CD4-positive, alpha-beta T cell treated with Interleukin-6 at 100 ng/mL for 8 hours (primary cell): Measurements from ENCODE around the gene SENP8.

Experiments used
- DNase-seq: peaks from one replicate; pipeline ENCODE4 v3.0.0-alpha.2; 2020; ENCODE audit warnings: mixed read lengths, low spot score

Gene SENP8

DNA sequence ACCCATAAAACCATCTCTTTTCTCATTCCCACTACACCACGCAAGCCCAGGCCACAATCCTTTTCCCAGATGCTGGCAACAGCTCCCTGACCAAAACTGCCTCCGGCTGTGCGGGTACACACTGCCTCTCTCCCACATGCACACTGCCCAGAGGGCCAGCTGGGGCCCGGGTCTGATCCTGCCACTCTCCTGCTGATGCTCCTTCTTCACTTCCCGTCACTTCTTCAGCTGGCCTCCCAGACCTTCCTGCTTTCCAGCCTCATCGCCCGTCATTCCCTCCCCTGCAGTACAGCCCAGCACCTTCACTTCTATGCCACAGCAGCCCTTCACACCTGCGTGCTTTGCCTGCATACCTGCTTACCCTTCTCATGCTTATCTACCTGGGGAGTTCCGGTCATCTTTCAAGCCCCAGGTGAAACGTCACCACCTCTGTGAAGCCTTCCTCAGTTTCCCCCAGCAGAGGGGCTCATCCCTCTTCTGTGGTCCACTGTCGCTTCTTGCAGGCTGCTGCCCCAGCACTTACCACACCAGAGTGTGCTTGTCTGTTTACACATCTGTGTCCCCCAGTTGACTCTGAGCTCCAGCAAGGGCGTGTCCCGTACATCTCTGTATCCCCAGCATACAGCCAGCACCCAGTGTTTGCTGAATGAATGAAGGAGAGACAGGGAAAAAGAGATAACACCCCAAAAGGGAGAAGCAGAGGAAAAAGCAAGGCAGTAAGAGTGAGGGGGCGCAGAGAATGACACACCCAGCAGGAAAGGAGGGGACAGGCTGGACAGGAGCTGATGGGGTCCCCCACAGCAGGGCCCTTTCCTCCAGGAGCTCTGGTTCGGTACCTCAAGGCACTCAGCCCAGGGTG, 57.2 kb downstream of the SENP8 start:
- no peak for DNase-seq

DNA sequence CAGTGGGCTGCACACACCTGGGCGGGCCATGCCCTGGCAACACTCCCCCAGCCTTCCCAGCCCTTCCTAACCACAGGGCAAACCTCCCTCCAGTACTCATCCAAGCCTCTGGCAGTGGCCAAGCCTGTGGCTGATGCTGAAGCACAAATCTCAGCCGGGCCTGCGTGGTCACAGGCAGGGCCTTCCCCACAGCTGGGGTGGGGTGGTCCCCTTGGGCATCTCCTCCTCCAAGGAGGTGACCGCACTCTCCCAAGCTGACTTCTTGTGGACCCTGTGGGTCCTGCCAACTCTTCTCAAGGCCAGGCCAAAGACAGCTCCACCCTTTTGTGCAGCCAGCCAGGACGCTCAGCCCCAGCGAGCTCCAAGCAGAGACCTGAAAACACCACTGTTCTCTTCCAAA, 58.0 kb downstream of the SENP8 start:
- DNase-seq = no peak

DNA sequence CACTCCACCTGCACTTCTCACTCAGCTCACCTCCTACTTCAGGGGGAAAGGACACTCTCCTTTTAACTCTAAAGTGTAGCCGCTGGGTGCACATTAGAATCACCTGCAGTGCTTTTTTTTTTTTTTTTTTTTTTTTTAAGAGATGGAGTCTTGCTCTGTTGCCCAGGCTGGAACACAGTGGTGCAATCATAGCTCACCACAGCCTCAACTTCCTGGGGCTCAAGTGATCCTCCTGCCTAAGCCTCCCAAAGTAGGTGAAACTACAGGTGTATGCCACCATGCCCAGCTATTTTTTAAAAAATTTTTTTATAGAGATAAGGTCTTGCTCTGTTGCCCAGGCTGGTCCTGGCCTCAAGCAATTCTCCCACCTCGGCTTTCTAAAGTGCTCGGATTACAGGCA, 58.5 kb downstream of the SENP8 start:
- DNase-seq = no peak

DNA sequence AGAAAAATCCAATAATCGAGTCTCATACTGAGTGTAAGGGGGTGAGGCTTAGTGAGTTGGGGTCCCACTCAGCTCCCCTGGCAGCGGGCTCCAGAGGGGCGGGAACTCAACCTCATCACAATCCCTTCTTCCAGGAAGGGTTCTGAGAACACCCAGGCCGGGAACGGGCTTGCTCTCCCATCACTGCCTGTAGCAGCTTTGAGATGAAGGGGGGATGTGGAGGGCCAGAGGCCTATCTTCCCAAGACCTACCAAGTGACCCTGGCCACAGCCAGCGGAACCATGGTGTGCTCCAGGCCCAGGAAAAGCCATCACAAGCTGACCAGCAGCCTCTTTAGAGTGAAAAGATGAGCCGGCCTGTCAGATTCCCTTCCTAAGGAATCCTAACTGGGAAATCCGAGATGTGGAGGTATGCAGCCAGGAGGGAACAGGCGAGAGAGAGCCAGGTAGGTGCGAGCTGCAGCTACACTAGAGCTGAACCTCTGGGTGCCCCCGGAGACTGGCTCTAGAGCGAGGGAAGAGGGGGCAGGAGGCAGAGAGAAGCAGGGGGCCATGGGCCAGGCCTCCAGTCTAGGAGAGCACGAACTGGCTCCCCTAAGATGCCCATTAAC, 60.9 kb downstream of the SENP8 start:
- no peak for DNase-seq

DNA sequence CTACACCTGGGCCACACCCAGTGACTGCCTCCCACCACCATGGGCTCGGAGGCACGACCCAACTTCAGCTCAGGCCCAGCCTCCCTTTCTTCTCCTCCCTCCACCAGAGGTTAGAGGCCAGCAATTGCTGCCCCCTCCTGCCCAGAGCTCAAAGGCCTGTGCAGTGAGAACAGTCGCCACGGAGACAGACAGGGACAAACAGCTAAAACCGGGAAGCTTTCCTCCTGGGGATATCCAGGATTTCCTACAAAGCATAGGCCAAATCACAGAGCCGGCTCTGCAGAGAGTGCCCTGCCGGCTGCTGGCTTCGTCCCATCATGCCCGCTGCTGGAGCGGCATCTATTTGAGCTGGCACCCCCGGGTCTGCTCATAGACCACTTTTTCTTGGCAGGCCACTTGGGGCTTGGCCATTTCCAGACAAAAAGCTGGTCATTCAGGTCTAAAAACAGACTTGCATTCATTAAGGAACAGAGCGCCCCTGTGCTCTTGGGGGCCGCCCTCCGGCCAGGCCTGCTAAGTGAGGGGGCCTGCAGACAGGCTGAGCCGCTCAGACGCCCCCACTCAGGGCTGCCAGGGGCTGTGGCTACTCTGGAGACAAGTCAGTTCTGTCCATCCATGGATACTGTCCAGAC, 61.9 kb downstream of the SENP8 start:
- DNase-seq = no peak

DNA sequence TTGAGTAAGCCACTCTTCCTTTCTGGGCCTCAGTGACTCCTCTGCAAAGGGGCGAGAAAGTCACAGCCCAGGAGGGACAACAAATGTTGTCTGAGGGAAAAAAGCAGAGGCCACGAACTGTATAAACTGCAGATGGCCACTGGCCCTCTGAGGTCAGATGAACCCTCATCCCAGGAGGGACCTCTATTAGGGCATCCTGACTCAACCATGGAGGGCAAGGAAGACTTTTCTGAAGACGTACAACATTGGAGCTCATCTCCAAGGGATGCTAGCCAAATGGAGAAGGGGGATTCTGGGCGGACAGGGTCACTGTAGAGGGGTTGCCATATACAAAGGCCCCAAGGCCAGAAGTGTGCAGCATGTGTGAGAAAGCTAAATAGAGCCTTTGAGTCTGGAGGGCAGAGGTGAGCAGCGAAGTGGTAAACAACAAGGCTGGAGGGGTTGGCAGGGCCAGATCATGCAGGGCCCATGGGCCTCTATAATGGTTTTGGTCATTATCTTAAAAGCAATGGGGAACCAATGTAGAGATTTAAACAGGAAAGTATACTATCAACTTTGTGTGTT, 62.6 kb downstream of the SENP8 start:
- DNase-seq = no peak

DNA sequence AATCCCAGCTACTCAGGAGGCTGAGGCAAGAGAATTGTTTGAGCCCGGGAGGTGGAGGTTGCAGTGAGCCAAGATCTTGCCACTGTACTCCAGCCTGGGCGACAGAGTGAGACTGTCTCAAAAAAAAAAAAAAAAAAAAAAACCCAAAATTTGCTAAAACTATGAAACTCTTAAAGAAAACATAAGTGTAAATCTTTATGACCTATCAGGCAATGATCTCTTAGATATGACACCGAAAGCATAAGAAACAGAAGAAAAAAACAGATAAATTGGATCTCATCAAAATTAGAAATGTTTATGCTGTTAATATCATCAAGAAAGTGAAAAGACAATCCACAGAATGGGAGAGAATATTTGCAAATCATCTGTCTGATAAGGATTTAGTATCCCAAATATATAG, 64.0 kb downstream of the SENP8 start:
- no peak for DNase-seq

DNA sequence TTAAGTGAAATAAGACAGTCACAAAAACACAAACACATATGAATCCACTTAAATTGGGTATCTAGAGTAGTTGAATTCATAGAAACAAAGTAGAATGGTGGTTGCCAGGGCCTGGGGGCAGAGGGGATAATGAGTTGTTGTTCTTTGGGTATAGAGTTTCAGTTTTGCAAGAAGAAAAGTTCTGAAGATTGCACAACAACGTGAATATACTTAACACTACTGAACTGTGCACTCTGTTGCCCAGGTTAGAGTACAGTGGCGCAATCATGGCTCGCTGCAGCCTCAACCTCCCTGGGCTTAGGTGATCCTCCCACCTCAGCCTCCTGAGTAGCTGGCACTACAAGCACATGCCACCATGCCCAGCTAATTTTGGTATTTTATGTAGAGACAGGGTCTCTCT, 64.5 kb downstream of the SENP8 start:
- DNase-seq = no peak

DNA sequence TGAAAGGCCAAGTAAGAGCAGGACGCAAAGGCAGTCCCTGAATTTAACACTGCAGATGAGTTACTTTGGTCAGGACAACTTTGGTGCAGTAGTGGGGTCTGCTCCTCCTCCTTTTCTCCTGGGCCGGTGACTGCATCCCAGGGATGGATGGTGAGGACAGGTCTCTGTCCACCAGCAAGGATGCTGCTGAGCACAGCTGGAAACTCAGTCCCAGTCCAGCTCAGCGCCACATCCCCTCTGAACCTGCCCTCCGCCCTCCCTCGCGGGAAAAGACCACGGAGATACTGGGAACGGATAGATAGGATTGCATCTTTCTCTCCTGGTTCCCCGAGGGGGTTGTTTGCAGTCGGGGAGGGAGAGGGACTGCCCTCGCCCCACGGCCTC, 65.6 kb downstream of the SENP8 start:
- DNase-seq = no peak

DNA sequence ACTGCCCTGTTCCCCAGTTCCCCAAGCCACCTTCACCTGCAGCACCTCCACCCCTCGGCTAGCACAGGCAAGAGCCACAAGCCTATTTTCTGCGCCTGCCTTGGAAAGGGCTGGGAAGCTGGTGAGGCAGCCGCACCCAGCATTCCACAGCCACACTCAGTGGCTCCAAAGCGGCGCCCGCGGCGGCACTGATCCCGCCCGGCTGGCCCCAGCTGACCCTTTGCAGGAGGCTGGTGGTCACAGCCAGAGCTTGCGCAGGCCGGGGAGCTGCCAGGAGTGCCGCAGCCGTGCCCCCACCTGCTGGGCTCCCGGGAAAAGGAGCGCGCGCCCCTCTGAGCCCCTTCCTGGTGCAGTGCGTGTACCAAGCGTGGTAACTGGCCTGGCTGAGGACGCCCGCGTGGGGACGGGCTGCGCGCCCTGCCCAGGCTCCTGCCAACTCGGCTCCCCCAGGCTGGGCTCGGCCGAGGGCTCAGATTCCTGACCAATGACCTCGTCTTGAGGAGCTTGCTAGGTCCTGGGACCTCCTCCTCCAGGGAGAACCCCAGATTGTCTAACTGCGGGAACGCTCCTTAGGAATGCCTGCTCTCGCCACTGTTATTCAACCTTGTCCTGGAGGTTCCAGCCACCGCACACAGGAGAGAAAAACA, 66.1 kb downstream of the SENP8 start:
- DNase-seq = no peak

DNA sequence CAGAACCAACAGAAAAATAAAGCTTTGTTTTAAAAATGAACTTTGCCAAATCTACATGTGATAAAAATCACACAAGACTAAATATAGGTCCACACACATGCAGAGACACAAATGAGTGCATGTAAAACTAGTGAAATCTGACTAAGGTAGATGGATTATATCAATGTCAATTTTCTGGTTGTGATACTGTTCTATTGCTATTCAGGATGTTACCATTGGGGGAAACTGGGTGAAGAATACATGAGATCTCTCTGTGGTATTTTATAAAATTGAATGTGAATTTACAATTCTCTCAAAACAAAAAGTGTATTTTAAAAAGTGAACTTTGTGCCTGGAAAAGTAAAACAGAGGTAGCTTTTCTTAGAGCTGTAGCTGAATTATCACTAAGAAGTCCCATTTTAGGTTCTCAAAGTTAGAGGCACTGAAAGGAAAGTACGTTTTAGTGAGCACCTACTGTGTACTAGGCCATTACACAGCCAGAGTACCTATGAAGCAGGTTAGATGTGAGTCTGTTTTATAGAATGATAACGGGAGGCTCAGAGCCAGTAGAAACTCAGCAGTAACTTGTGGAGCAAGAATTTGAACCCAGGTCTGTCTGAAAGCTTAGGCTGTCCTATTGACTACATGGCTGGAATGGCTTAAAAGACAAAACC, 71.2 kb downstream of the SENP8 start:
- no peak for DNase-seq

DNA sequence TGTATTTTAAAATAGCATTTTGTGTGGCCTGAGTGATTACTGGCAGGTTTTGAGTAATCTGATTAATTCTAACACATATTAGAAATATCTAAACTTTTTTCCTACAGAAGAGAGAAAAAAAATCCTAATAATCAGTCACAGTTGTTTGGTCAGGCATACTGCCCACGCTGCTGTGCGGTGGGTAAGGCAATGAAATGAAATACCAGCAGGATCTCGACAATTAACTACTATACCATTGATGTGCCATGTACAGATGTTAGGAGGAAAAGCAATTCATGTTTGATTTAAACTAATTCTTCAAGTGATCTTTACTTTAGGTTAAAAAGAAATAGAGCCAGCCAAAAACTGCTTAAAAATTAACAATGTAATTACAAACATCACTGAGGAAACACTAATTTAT, 74.2 kb downstream of the SENP8 start:
- no peak for DNase-seq
